HG02884 (cell line): Measurements from ENCODE around the gene ZNF581.
A peak's percentile ranks its signal among the peaks of the same experiment; 100 is the strongest.

ENCODE experiments used
- ATAC-seq: cut with Tn5 transposase; IDR thresholded peaks from one replicate; pipeline ENCODE4 v1.9.1; 2021; ENCODE audit warnings: mild to moderate bottlenecking, moderate library complexity; ENCODE audit not compliant: unreplicated experiment

Gene ZNF581

GRCh38 chr19:55677572-55678028 is 34.2 kb downstream of the ZNF581 start:
- no peak for ATAC-seq

GRCh38 chr19:55678121-55678671 is 34.7 kb downstream of the ZNF581 start:
- peak; percentile 61 for ATAC-seq

GRCh38 chr19:55679343-55680257 is 36.2 kb downstream of the ZNF581 start:
- ATAC-seq: no peak

- no peak for ATAC-seq
Observed at GRCh38 chr19:55680339-55681130, 37.1 kb downstream of the ZNF581 start.

- no peak for ATAC-seq
Observed at GRCh38 chr19:55681131-55682092, 38.0 kb downstream of the ZNF581 start.

- no peak for ATAC-seq
Observed at GRCh38 chr19:55683449-55684261, 40.2 kb downstream of the ZNF581 start.

GRCh38 chr19:55684946-55685681 is 41.7 kb downstream of the ZNF581 start:
- ATAC-seq: no peak

- no peak for ATAC-seq
Observed at GRCh38 chr19:55685776-55686175, 42.3 kb downstream of the ZNF581 start.

GRCh38 chr19:55686311-55687050 is 43.0 kb downstream of the ZNF581 start:
- ATAC-seq: no peak

- no peak for ATAC-seq
Observed at GRCh38 chr19:55687281-55688201, 44.1 kb downstream of the ZNF581 start.

GRCh38 chr19:55688422-55689218 is 45.2 kb downstream of the ZNF581 start:
- no peak for ATAC-seq

GRCh38 chr19:55689411-55690108 is 46.1 kb downstream of the ZNF581 start:
- no peak for ATAC-seq

GRCh38 chr19:55690109-55690768 is 46.8 kb downstream of the ZNF581 start:
- ATAC-seq: no peak

GRCh38 chr19:55690769-55691545 is 47.5 kb downstream of the ZNF581 start:
- no peak for ATAC-seq
